ACC112 (cell line): ENCODE data around the gene TBC1D3L.
"Not testable (repeated sequence)": the region's sequence is repeated elsewhere in the genome, so short reads cannot be mapped to it uniquely, and the experiment has no call there.

ENCODE experiments used
- H2AFZ ChIP-seq: fragments of 200-600 bp; sonication (generic); one replicate; pipeline ENCODE4 v1.6.0; 2017; ENCODE audit warnings: antibody characterized with exemption, low read length; ENCODE audit not compliant: unreplicated experiment
- H3K27ac ChIP-seq: fragments of 200-600 bp; sonication (generic); 2 replicates; pipeline ENCODE4 v1.5.1; 2014; ENCODE audit warnings: low read depth, mild to moderate bottlenecking, antibody characterized with exemption, low read length, moderate library complexity
- H3K27me3 ChIP-seq: fragments of 200-600 bp; sonication (generic); 2 replicates; pipeline ENCODE4 v1.6.1; 2014; ENCODE audit warnings: mild to moderate bottlenecking, antibody characterized with exemption, low read length, moderate library complexity, mixed read lengths; ENCODE audit not compliant: insufficient read depth
- H3K36me3 ChIP-seq: fragments of 200-600 bp; sonication (generic); 2 replicates; pipeline ENCODE4 v1.6.1; 2016; ENCODE audit warnings: mild to moderate bottlenecking, antibody characterized with exemption, low read length, moderate library complexity, mixed read lengths; ENCODE audit not compliant: insufficient read depth
- H3K4me1 ChIP-seq: fragments of 200-600 bp; sonication (generic); one replicate; pipeline ENCODE4 v1.6.1; 2016; ENCODE audit warnings: low read length, mixed read lengths; ENCODE audit not compliant: insufficient read depth, unreplicated experiment, control insufficient read depth
- H3K4me3 ChIP-seq: fragments of 200-600 bp; sonication (generic); 2 replicates; pipeline ENCODE4 v1.5.1; 2014; ENCODE audit warnings: mild to moderate bottlenecking, low read depth, low read length
- H3K79me2 ChIP-seq: fragments of 200-600 bp; sonication (generic); one replicate; pipeline ENCODE4 v1.6.0; 2016; ENCODE audit warnings: low read length; ENCODE audit not compliant: control insufficient read depth, unreplicated experiment, insufficient read depth

TBC1D3L gene

DNA sequence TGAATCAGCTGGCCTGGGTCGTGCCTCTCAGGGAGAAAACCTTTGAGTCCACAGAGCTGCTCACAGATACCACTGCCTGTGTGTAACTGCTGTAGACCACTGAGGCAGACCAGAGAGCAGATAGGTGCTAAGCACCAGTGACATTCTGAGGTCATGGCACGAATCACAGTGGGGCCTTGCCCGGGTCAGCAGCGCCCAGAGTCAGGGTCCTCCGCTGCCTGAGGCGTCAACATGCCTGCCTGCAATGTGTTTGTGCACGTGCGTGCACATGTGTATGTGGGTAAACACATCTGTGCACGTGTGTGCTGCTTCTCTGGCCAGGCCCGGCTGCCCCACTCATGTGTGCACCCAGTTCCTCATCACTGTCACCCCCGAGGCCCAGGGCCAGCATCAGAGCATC is at the start of gene TBC1D3L:
Gene TBC1D3L, minus strand, starts transcription at position 101 of the 400 bp plus-strand sequence. CDS start 1,540 bp downstream, outside the sequence.
- H3K36me3 ChIP-seq, H3K27ac ChIP-seq, H3K79me2 ChIP-seq, H3K27me3 ChIP-seq, H3K4me3 ChIP-seq, H2AFZ ChIP-seq, H3K4me1 ChIP-seq: not testable (repeated sequence)

DNA sequence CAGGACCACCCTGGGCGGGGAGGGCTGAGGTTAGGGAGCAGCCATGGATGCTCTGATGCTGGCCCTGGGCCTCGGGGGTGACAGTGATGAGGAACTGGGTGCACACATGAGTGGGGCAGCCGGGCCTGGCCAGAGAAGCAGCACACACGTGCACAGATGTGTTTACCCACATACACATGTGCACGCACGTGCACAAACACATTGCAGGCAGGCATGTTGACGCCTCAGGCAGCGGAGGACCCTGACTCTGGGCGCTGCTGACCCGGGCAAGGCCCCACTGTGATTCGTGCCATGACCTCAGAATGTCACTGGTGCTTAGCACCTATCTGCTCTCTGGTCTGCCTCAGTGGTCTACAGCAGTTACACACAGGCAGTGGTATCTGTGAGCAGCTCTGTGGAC is 14.8 kb upstream of the TBC1D3L start, which contains the start of gene TBC1D3D:
Gene TBC1D3D, plus strand, starts transcription at position 301 of the 400 bp plus-strand sequence. CDS start 1,585 bp downstream, outside the sequence.
- not testable (repeated sequence) for H3K4me3 ChIP-seq, H3K79me2 ChIP-seq, H3K27ac ChIP-seq, H3K27me3 ChIP-seq, H3K36me3 ChIP-seq, H3K4me1 ChIP-seq, H2AFZ ChIP-seq
